Measurements from ENCODE around the gene ACO2. TPM values are rescaled to one million over a fixed set of nuclear protein-coding genes. Genes with fewer than 3 reads are reported as not detected.

ACO2 gene
- polyA plus RNA-seq, 3 donors: 61.9 to 197 (median 63.4) TPM

GRCh38 chr22:41481925-41482318, 13.0 kb downstream of the ACO2 start:
- 57 to 62% (median 61%) methylated on average over 5 of the region's 5 CpGs for WGBS, 3 donors
- no peak overlapping the region for H3K27ac ChIP-seq (ENCODE audit: low read depth, low read length)

GRCh38 chr22:41482319-41482935, 13.5 kb downstream of the ACO2 start:
- H3K27ac ChIP-seq (ENCODE audit: low read depth, low read length): no peak overlapping the region
- 41 to 64% (median 47%) methylated on average over 2 of the region's 2 CpGs for WGBS, 3 donors

GRCh38 chr22:41485033-41485432, 16.1 kb downstream of the ACO2 start:
- H3K27ac ChIP-seq (ENCODE audit: low read depth, low read length): no peak overlapping the region
- WGBS, 3 donors: 65 to 77% (median 66%) methylated on average over 6 to 7 of the region's 7 CpGs

- WGBS, 3 donors: 67 to 80% (median 80%) methylated on average over 8 of the region's 8 CpGs
- H3K27ac ChIP-seq (ENCODE audit: low read depth, low read length): no peak overlapping the region
Observed at GRCh38 chr22:41487037-41487935, 18.4 kb downstream of the ACO2 start.

GRCh38 chr22:41488076-41488475, 19.2 kb downstream of the ACO2 start:
- no peak overlapping the region for H3K27ac ChIP-seq (ENCODE audit: low read depth, low read length)
- WGBS, 3 donors: 77 to 91% (median 89%) methylated on average over 4 of the region's 4 CpGs

- no peak overlapping the region for H3K27ac ChIP-seq (ENCODE audit: low read depth, low read length)
- 75 to 85% (median 82%) methylated on average over 3 of the region's 3 CpGs for WGBS, 3 donors
Observed at GRCh38 chr22:41488596-41489385, 19.9 kb downstream of the ACO2 start.

GRCh38 chr22:41491374-41492100, 22.6 kb downstream of the ACO2 start:
- H3K27ac ChIP-seq (ENCODE audit: low read depth, low read length): no peak overlapping the region
- WGBS, 3 donors: 56 to 80% (median 57%) methylated on average over 5 of the region's 5 CpGs

GRCh38 chr22:41498303-41498835, 29.5 kb downstream of the ACO2 start:
- H3K27ac ChIP-seq (ENCODE audit: low read depth, low read length): no peak overlapping the region
- 66 to 77% (median 68%) methylated on average over 6 of the region's 6 CpGs for WGBS, 3 donors

- no peak overlapping the region for H3K27ac ChIP-seq (ENCODE audit: low read depth, low read length)
- WGBS, 3 donors: 80 to 87% (median 86%) methylated on average over 10 of the region's 10 CpGs
Observed at GRCh38 chr22:41499624-41500280, 30.8 kb downstream of the ACO2 start.

- no peak overlapping the region for H3K27ac ChIP-seq (ENCODE audit: low read depth, low read length)
Observed at GRCh38 chr22:41500303-41500702, 31.4 kb downstream of the ACO2 start.

GRCh38 chr22:41501209-41501608, 32.3 kb downstream of the ACO2 start:
- H3K27ac ChIP-seq (ENCODE audit: low read depth, low read length): no peak overlapping the region
- WGBS, 3 donors: 92 to 94% (median 93%) methylated on average over 5 of the region's 5 CpGs

More at GRCh38 chr22:41500303-41500702, 31.4 kb downstream of the ACO2 start:
- WGBS, 3 donors: 79 to 89% (median 81%) methylated on average over 7 of the region's 7 CpGs

- H3K27ac ChIP-seq (ENCODE audit: low read depth, low read length): no peak overlapping the region
- 64 to 92% (median 74%) methylated on average over 7 of the region's 7 CpGs for WGBS, 3 donors
Observed at GRCh38 chr22:41504397-41504796, 35.5 kb downstream of the ACO2 start.

- WGBS, 3 donors: 86 to 91% (median 90%) methylated on average over 4 of the region's 4 CpGs
- H3K27ac ChIP-seq (ENCODE audit: low read depth, low read length): no peak overlapping the region
Observed at GRCh38 chr22:41504816-41505215, 35.9 kb downstream of the ACO2 start.

GRCh38 chr22:41505511-41506220, 36.7 kb downstream of the ACO2 start:
- H3K27ac ChIP-seq (ENCODE audit: low read depth, low read length): no peak overlapping the region
- WGBS, 3 donors: 91 to 94% (median 91%) methylated on average over 10 of the region's 10 CpGs

- 93% methylated on average over 23 of the region's 23 CpGs for WGBS, 3 donors
- H3K27ac ChIP-seq (ENCODE audit: low read depth, low read length): no peak overlapping the region
Observed at GRCh38 chr22:41507330-41508063, 38.6 kb downstream of the ACO2 start.

- H3K27ac ChIP-seq (ENCODE audit: low read depth, low read length): no peak overlapping the region
- WGBS, 3 donors: 65 to 75% (median 74%) methylated on average over 10 to 12 of the region's 12 CpGs
Observed at GRCh38 chr22:41508770-41509170, 39.9 kb downstream of the ACO2 start.

Data from adipose tissue (tissue), 3 donors.